NCI-H82 treated with DMSO at 0.1 percent for 48 hours (cell line): ENCODE data around the gene TTLL3.
"Not testable (repeated sequence)": the region's sequence is repeated elsewhere in the genome, so short reads cannot be mapped to it uniquely, and the experiment has no call there.

Source experiments
- DNase-seq: peaks from one replicate; lab custom pipeline; 2025; ENCODE audit not compliant: unreplicated experiment; lab: John Stamatoyannopoulos, UW

Gene TTLL3, protein sequence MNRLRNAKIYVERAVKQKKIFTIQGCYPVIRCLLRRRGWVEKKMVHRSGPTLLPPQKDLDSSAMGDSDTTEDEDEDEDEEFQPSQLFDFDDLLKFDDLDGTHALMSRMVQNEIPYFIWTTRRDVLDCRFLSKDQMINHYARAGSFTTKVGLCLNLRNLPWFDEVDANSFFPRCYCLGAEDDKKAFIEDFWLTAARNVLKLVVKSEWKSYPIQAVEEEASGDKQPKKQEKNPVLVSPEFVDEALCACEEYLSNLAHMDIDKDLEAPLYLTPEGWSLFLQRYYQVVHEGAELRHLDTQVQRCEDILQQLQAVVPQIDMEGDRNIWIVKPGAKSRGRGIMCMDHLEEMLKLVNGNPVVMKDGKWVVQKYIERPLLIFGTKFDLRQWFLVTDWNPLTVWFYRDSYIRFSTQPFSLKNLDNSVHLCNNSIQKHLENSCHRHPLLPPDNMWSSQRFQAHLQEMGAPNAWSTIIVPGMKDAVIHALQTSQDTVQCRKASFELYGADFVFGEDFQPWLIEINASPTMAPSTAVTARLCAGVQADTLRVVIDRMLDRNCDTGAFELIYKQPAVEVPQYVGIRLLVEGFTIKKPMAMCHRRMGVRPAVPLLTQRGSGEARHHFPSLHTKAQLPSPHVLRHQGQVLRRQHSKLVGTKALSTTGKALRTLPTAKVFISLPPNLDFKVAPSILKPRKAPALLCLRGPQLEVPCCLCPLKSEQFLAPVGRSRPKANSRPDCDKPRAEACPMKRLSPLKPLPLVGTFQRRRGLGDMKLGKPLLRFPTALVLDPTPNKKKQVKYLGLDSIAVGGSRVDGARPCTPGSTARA

DNA sequence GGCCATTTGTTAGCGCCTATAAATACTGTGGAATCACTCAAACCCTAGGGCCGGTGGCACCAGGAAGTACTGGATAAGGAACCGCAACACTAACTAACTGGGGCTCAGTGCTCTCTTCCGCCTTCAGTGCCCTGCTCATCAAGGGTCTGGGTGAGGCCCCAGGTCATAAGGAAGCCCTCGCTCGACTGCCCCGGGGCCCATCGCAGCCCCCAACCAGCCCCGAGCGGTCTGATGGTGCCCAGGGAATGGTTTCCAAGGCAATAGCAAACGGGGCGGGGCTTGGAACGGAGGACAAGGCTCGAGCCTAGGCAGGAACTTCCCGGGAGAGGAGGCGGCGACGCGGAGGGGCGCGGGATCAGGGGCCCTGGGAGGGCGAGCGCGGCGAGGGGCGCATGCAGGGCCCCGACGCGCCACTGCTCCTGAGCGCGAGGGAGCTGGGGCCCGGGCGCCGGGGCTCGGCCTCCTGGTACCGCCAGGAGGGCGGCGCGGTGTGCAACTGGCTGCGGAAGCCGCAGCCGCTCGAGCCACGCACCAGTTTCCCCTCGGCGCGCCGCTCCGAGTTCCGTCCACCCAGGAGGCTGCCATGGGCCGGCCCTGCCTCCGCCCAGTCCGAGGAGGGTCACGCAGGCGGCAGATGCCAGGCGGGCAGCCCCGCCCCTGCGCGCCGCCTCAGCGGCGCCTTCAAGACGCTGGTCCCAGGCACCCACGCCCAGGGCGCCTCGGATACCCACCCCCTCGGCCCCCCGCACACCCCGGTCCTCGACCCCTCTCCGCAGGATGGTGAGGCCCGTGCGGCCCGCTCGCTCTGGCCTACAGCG is at the start of gene TTLL3:
TTLL3 (plus strand) TSS at position 648 of the 818 bp plus-strand sequence. CDS start 400 bp downstream, outside the sequence.
- no peak for DNase-seq

DNA sequence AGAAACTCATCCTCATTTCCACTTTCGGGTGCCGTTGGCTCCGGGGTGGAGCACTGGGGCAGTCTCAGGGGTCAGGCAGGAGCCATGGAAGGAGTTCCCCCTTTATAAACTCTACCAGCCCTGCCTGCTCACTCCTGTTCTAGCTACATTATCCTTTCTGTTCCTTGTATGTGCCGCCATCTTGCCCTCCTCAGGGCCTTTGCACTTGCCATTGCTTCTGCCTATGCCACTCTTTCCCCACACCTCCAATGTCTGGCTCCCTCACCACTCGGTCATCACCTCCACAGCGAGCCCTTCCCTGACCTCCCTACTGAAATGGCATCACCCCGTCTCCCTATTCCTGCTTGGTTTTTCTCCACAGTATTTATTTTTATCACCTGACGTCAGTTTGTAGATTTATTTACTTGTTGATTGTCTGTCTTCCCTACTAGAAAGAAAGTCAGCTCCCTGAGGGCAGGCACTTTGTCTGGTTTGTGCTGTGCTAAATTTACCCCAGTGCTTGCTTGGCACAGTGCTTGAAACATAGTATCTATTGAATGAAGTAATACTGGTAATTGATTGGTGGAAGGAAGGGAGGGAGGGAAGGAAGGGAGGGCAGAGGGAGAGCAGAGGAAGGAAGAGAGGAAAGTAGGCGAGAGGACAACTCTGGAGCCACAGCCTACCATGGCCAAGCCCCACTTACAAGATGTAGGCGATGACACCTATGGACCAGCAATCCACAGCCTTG is 49.1 kb upstream of the TTLL3 start:
- DNase-seq, result no peak

DNA sequence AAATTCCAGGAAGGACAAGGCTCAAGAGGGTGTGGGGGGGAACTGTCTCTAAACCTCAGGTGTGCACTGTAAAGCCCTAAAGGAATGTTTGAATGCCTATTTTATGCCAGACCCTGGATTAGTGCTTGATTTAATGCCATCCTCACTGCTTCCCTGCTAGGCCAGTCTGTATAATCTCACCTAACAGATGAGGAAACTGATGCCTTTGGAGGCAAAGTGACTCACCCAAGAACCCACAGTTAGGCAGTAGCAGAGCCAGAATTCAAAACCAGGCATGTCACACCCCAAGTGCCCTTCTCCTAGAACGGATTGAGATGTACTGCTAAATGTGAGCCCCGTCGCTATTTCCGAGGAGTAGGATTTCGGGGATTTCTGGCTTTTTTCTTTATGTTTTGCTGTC is 48.1 kb upstream of the TTLL3 start:
- DNase-seq, result no peak

DNA sequence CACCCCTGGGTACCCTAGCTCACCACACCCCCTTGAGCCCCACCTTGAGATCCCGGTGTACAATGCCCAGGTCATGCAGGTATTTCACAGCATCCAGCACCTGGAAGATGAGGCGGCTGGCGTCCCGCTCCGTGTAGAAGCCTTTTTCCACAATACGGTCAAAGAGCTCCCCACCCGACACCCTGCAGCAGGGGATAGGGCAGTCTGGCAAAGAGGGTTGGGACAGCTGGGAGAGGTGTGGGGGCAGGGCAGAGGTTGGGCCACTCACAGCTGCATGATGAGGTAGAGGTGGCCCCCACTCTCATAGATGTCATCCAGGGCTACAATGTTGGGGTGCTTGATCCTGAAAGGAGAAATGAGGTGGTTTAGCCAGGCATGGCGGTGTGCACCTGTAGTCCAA is 47.2 kb upstream of the TTLL3 start:
- DNase-seq, result no peak

DNA sequence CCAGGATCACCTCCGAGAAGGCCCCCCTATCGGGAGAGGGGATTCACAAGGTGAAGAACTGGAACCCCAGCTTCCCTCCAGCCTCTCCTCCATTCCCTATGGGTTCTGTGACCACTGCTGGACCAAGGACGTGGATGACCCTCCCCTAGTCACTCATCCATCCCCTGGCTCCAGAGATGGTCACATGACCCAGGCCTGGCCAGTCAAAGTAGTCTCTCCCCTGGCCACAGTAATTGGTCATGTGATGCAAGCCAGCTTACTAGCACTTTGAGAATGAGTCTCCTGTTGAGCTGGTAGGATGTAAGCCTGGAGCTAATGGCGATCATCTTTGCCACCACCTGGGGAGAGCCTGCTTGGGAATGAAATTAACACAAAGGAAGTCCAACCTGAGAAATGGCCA is 44.2 kb upstream of the TTLL3 start:
- no peak for DNase-seq

DNA sequence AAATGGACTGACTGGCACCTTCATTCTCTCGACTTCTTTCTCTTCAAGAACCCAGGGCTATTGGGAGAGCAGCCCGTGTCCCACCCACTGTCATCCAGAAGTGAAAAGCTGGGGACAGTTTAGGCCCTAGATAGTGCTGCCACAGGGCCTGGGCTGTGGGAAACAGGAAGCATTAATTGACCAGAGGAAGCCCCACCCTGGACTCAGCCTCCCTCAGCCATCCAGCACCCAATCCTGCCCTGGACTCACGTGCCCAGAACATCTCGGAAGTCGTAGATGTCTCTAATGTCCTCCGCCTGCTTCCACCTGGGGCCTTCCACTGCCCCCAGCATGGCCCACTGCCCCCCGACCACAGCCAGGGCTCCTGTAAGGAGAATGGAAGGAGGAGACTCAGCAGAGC is 42.6 kb upstream of the TTLL3 start:
- DNase-seq, result no peak

DNA sequence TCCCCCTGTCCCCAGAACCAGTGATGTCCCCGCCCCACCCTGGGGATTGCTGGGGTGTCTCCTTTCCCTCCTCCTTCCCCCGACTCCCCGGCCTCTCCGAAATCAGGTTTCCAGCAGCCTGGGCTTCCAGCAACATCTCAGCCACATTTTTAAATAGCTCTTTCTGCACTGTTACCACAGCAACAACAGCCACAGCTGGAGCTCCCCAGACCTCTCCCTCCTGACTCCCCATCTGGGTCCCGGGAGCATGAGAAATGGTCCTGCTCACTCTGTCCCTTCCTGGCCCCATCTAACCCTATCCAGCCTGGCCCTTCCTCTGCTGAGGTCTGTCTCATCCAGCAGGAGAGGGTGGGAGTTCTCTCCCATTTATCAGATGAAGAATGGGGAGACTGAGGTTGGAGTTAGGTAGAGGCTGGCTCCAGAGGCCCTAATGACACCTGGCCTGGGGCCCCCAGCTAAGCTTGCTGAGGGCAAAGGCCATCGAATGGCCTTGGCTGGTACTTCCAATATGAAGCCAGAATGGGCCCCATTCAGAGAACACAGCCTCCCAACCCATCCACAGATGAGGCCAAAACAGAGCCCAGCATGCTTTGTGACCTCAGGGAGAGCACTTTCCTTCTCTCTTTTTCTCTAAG is 41.8 kb upstream of the TTLL3 start:
- DNase-seq, result no peak

DNA sequence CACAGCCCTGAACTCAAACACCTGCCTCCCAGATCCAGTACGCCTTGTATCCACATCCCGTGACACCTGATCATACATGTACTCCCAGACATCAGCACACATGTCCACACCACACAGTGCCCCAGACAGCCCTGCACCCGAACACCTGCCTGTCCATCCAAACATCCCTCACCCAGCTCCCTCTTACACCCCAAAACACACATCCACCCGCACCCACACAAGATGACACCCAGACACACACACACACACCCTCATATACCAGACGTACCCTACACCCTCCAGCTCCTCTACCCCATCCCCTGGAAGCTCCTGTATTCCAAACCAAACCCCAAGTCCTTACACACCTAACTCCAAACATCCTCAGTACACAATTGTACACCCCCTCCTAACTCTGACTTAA is 41.0 kb upstream of the TTLL3 start:
- DNase-seq, result no peak

DNA sequence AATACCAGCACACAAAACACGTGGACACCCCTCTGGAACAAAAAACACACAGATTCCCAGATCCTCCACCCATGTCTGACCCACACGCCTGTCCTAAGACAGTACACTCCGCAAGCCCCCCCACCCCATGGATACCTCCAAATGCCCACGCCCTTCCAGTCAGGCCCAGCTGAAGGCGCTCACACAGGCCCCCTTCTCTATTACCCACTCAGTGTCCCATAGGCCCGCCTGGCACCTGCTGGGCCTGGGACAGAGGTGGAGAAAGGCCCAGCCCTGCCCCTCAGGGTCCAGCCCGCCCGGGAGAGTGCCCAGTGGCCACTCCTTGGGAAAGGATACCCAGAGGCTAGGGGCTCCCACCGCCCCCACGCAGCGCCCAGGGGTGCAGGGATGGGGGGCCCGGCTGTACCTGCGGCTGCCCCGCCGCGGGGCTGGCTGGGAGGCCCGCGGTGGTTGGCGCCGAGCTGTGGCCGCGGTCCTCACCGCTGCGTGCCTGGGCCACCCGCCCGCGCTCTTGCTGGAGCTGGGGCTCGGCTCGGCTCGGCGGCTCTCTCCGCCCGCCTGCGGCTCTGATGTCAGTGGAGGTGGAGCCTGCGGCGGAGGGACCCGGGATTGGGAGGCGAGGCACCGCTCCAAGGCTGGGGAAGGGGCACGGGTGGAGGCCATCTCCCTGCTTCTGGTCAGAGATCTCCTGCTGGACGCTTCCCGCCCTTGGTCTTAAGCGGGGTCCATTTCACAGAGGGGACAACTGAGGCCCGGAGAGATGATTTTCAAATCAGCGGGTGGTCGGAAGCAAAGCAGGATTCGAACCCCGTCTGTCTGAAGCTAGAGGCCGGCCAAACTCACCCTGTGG is 40.4 kb upstream of the TTLL3 start, which contains the start of gene CAMK1:
CAMK1 (minus strand) TSS at position 522 of the 850 bp plus-strand sequence. CDS start 2,198 bp downstream, outside the sequence.
- DNase-seq, result no peak

DNA sequence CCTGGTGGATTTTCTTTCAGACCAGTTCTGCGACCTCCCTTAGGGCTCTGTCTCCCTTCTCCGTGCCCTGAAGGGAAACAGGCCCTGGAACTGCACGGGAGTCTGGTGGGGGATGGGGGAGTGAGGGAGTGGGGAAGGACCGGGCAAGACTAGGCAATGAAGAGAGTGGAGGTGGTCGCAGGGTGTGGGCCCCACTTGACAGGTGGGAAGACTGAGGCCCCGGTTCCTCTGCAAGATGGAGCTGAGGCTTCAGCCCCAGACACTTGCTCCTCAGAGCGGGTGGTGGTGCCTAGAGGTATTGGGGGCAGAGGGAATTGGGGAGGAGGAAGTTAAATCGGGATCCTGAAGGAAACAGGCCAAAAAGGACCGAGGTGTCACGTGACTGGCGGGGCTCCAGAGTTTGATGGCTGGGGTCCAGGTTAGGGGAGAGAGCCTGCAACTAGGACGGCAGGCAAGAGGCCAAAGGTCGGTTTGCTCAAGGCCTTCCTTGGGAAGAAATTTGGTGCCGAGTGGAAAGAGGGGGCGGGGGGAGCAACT is 39.7 kb upstream of the TTLL3 start:
- DNase-seq, result no peak

DNA sequence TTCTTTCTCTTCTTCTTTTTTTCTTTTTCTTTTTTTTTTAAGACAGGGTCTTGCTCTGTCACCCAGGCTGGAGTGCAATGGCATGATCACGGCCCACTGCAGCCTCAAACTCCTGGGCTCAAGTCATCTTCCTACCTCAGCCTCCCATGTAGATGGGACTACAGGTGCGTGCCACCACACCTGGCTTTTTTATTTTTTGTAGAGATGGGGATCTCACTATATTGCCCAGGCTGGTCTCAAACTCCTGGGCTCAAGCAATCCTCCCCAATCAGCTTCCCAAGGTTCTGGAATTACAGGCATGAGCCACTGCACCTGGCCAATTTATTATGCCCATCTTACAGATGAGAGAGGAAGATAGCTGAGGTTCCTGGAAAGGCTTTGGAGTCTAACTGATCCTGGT is 39.1 kb upstream of the TTLL3 start:
- not testable (repeated sequence) for DNase-seq

DNA sequence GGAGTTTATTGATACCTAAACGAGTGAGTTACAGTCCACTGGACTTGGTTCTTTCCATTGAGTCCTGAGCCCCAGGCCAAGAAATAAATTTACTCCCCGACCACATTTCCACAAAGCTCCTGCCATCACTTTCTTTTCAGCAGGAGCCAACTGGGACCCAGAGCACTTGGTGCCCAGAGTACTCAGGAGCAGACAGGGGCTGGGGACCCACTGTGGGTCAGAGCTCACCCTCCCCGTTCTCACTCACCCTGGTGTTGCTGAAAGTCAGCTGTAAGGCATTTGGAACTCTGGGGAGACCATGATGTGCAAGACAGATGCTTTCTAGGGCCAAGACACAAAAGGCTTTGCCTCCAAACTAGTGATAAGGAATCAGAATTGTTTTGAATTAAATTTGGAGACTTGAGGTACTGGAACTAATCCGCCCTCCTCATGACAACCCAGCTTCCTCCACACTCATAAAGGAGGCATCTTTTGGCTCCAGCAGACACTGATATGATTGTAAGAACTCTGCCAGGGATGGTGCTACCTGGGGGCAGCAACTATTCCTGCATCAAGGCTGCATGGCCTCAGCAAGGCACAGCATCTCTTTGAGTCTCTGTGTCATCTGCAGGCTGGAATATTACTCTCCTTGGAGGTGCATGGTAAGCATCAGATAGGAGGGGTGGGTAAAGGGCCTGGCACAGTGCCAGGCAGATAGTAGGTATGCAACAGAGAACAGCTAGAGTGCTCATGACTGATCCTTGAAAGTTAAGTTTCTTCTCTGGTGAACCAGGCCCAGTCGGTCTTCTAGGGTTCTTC is 33.0 kb upstream of the TTLL3 start:
- no peak for DNase-seq

DNA sequence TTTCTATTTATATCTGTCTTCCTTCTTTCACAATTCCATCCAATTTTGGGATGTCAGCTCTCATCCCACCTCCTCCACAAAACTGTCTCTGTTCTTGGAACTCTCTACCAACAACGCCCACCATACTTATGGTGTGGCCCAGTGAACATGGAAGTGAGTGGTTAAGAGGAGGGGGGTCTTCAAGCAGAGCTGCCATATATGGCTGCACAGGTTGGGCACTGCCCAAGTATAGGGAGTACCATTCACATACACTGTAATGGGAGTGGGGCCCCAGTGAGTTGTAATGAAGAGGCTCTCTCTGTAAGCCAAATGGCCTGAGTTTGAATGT is 32.4 kb upstream of the TTLL3 start:
- no peak for DNase-seq

DNA sequence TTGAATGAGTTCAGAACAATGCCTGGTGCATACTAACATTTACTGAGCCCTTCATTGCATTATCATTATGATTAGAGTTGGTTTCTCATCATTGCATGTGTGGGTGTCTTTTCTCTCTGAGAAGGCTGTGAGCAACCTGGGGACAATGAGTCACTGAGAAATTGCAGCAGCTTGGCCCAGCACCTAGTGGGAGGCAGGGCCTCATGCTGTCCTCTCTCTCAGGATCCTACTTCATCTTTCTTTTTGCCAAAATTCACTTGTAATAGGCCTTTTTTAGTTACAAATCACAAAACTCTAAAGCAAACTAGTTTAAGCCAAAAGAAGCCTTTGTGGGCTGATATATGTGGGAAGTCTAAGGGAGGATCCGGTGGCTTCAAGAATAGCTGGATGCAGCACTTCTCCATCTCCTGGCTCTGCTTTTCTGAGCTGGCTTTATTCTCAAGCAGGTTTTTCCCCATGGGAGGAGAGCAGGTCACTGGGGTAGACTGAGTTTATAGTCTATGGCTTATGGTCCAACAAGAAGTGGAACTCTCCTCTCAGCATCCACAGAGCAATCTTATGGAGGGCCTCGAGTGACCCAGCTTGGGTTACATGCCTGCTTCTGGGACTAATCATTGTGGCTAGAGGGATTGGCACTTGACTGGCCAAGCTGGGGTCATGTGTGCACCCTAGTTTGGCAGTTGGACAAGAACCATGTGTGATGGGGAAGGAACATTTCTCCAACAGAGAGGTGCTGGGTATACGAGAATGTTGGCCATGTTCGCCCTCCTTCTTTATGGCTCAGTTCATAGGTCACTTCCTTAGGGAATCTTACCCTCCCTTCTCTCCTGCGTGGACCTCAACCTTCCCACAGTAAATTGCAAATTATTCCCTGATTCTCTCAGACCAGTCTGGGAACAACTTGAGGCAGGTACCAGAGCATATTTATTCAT is 31.7 kb upstream of the TTLL3 start:
- DNase-seq, result no peak

DNA sequence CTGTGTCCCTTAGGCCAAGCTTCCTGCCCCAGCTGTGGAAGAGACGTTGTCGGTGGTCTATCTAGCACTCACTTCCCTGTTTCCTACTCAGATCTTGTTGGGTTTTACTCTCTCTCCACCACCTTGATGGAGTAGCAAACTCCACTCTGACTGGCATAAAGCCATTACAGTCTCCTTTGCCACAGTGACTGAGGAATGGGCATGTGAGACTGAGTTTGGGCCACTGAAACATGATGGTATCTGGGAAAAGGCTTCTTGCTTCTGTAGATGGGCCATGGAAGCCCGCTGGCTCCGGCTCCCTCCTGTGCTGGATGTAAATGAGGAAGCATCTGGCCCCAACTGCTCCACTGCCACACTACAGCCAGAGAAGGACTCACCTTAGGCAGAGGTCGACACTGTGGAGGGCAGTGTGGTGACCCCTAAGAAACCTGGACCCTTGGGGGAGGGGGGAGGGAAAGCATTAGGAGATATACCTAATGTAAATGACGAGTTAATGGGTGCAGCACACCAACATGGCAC is 30.9 kb upstream of the TTLL3 start:
- no peak for DNase-seq

DNA sequence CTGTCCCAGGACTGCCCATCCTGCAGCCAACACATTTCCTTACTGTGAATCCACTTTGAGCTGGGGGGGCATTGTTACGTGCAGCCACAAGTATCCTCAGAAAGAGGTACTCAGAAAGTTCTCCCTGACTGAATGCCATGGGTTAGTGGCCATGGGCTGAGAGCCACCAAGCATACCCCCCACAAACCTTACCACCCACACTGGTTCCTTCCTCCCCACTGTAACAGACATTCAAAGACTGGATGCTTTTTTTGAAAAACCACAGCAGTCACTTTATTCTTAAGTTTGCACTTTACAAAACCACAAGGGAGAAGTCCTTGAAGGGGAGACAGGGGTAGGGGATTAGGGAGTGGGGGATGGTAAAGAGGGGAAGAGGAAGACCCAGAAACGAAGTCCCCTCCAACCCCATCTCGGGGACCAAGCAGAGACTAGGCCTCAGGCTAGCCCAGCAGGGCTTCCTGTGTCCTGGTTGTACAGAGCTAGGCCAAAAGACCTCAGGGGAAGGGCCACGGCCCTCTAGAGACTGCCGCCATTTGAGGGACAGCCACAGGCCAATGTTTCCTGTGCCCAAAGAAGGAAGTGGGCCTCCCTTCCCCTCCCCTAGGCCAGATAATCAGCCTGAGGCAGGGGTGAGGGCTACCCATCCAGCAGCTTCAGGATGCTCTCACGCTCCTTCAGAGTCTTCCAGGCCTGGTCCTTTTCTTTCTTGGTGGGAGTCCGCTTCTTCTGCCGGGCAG is 30.2 kb upstream of the TTLL3 start:
- DNase-seq, result no peak
